Thoracic aorta (tissue), 2 donors: ENCODE measurements around the gene GOLGA1. TPM values are rescaled to one million over a fixed set of nuclear protein-coding genes. Genes with fewer than 3 reads are reported as not detected.
"Not testable (repeated sequence)": the region's sequence is repeated elsewhere in the genome, so short reads cannot be mapped to it uniquely, and the experiment has no call there.

ENCODE experiments used
- ATAC-seq: fragments of 150-250 bp; one replicate; pipeline ENCODE4 v1.8.0; 2017; ENCODE audit warnings: low read depth; ENCODE audit not compliant: insufficient number of reproducible peaks, low FRiP score
- DNase-seq: peaks from one replicate; pipeline ENCODE4 v3.0.0-alpha.2; 2020; ENCODE audit warnings: low spot score
- H3K27ac ChIP-seq, 2 donors: fragments of 200-600 bp; sonication (generic); 1 replicate in 1 of 2; 2 replicates in 1 of 2; pipeline ENCODE4 v1.5.1; 2016; ENCODE audit warnings: mild to moderate bottlenecking in 2 of 2, moderate library complexity in 2 of 2
- H3K27me3 ChIP-seq: fragments of 200-600 bp; sonication (generic); replicated peaks from 2 replicates; pipeline ENCODE4 v1.6.0; 2016; ENCODE audit warnings: mild to moderate bottlenecking; ENCODE audit not compliant: insufficient read depth
- H3K36me3 ChIP-seq: fragments of 200-600 bp; sonication (generic); one replicate; pipeline ENCODE4 v1.5.1; 2016
- H3K4me1 ChIP-seq, 2 donors: fragments of 200-600 bp; sonication (generic); 1 replicate in 1 of 2; 2 replicates in 1 of 2; pipeline versions ENCODE4 v1.5.1 to v1.6.0; 2016; ENCODE audit warnings: low read depth in 2 of 2, mild to moderate bottlenecking in 1 of 2; ENCODE audit not compliant: control insufficient read depth in 1 of 2
- H3K4me3 ChIP-seq: fragments of 200-600 bp; sonication (generic); 2 replicates; pipeline ENCODE4 v1.5.1; 2016; ENCODE audit warnings: mild to moderate bottlenecking
- H3K9me3 ChIP-seq: fragments of 200-600 bp; sonication (generic); 2 replicates; pipeline ENCODE4 v1.5.1; 2016
- total RNA-seq, 2 donors: library from RNA; depleted of rRNA; stranded (reverse); fragments of >200 nt; gene quantifications; one replicate each; pipeline versions ENCODE4 v1.1.0 to v1.2.3, GENCODE V29; 2016
- TF ChIP-seq, protein P1 (sequence below): fragments of 200-600 bp; sonication (generic); IDR thresholded peaks from one replicate; pipeline ENCODE4 v1.5.1; 2019; ENCODE audit warnings: antibody characterized with exemption

Gene GOLGA1
- total RNA-seq, 2 donors from 2014 or later, result 11.6 to 22.2 TPM

DNA sequence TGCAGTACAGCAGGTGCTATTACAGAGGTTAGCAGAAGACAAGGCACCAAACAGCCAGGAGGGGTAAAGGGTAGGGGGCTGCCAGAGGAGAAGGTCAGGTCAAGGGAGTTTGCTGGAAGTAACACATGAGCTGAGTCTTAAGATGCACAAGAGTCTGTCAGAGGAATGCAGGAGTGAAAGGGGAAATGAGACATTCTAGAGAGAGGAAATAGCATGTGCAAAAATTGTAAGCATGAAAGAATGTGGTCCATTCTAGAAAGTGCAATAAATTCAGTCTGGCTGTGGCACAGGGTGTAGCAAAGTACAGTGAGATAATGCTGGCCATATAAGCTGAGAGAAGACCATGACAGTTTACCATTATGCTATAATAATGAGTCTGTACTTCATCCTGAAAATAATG is 6.6 kb downstream of the GOLGA1 start:
- no peaks in the 10 kb centered on the region for H3K27me3 ChIP-seq
- no peaks in the 10 kb centered on the region for H3K9me3 ChIP-seq
- H3K4me1 ChIP-seq, result no peaks in the 10 kb centered on the region
- TF ChIP-seq, protein P1, sequence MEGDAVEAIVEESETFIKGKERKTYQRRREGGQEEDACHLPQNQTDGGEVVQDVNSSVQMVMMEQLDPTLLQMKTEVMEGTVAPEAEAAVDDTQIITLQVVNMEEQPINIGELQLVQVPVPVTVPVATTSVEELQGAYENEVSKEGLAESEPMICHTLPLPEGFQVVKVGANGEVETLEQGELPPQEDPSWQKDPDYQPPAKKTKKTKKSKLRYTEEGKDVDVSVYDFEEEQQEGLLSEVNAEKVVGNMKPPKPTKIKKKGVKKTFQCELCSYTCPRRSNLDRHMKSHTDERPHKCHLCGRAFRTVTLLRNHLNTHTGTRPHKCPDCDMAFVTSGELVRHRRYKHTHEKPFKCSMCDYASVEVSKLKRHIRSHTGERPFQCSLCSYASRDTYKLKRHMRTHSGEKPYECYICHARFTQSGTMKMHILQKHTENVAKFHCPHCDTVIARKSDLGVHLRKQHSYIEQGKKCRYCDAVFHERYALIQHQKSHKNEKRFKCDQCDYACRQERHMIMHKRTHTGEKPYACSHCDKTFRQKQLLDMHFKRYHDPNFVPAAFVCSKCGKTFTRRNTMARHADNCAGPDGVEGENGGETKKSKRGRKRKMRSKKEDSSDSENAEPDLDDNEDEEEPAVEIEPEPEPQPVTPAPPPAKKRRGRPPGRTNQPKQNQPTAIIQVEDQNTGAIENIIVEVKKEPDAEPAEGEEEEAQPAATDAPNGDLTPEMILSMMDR, result no peak
- peaks cover 27% of the 10 kb centered on the region for H3K36me3 ChIP-seq
- DNase-seq, result no peak
- no peak overlapping the region for H3K4me3 ChIP-seq
- ATAC-seq, result no peak
- no peak overlapping the region for H3K27ac ChIP-seq

DNA sequence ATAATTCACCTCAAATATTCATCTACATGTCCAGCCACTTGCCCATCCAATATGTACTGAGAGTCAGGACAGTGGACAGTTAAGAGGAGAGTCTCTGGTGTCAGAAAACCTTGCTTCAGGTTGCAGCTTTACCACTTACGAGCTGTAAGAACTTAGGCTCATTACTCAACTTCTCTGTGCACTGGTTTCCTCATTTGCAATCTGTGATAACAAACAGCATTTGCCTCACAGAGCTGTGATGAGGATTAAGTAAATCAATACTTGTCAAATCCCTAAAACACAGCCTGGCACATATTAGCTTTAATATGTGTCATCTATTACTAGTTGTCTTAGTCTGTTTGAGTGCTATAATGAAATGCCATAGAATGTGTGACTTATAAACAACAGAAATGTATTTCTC is 8.6 kb downstream of the GOLGA1 start:
- TF ChIP-seq, protein P1, result no peak
- no peaks in the 10 kb centered on the region for H3K9me3 ChIP-seq
- no peak overlapping the region for H3K27ac ChIP-seq
- no peak overlapping the region for H3K4me3 ChIP-seq
- peaks cover 31% of the 10 kb centered on the region for H3K36me3 ChIP-seq
- DNase-seq (no peak), ATAC-seq (no peak)
- no peaks in the 10 kb centered on the region for H3K27me3 ChIP-seq
- no peaks in the 10 kb centered on the region for H3K4me1 ChIP-seq

DNA sequence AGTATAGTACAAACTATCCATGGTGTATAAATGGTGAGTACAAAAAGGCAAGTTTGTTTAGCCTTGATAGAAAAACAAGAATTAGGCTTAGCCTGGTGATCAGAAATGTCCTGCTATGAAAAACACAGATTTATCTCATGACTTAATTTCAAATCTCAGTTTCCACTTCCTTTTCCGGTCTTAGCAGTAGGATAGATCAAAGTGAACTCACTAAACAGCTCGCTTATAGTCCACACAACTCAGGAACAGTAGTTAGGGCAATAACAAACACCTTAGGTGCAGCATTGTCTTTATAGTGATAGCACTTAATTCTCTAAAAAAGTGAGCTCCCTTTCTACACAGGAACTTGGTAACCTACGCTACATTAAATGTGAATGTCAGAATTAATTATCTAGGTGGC is 11.4 kb downstream of the GOLGA1 start:
- Histone ChIP-seq H3K36me3 (peaks cover 41% of the 10 kb centered on the region), H3K4me3 (no peak overlapping the region), H3K4me1 (no peaks in the 10 kb centered on the region), H3K9me3 (no peaks in the 10 kb centered on the region), H3K27me3 (no peaks in the 10 kb centered on the region), H3K27ac (no peak overlapping the region)
- DNase-seq (no peak), ATAC-seq (no peak)
- TF ChIP-seq, protein P1, result no peak

DNA sequence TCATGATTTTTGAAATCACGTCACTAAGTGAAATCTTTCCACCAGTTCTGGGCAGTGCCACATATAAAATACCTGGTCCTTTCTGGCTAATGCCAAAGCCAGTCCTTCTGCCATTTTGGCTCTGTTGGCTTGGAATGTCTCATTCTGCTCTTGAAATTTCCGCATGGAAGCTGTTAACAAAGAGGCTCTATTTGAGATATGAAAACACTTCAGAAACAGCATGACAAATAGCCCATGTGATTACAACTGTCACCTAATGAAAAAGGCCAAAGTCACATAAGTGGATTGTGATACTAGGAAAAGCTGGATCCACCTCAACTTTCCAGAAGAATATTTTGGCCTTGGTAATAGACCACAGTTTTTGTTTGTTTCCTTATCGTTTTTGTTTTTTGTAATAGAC is 12.8 kb downstream of the GOLGA1 start:
- TF ChIP-seq, protein P1, result no peak
- H3K4me3 ChIP-seq, result no peak overlapping the region
- ATAC-seq (no peak), DNase-seq (no peak)
- H3K4me1 ChIP-seq, result no peaks in the 10 kb centered on the region
- no peak overlapping the region for H3K27ac ChIP-seq
- H3K27me3 ChIP-seq, result no peaks in the 10 kb centered on the region
- H3K9me3 ChIP-seq, result no peaks in the 10 kb centered on the region
- H3K36me3 ChIP-seq, result peaks cover 33% of the 10 kb centered on the region

DNA sequence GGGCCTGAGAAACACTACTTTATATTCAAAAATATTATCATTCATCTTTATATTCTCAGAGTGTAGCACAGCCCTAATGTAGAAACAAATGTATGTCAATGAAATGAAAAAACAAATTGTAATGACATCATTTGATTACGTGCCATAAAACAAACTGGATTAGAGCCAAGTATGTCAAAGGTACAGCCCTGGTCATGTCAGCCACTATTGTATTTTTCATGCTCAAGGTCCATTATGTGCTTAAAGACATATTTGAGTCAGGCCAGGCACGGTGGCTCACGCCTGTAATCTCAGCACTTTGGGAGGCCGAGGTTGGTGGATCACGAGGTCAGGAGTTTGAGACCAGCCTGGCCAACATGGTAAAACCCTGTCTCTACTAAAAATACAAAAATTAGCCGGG is 20.5 kb downstream of the GOLGA1 start:
- not testable (repeated sequence) for H3K27ac ChIP-seq, H3K9me3 ChIP-seq, H3K27me3 ChIP-seq, DNase-seq, ATAC-seq, H3K4me1 ChIP-seq, H3K4me3 ChIP-seq
- H3K36me3 ChIP-seq, result peaks cover 49% of the 10 kb centered on the region

DNA sequence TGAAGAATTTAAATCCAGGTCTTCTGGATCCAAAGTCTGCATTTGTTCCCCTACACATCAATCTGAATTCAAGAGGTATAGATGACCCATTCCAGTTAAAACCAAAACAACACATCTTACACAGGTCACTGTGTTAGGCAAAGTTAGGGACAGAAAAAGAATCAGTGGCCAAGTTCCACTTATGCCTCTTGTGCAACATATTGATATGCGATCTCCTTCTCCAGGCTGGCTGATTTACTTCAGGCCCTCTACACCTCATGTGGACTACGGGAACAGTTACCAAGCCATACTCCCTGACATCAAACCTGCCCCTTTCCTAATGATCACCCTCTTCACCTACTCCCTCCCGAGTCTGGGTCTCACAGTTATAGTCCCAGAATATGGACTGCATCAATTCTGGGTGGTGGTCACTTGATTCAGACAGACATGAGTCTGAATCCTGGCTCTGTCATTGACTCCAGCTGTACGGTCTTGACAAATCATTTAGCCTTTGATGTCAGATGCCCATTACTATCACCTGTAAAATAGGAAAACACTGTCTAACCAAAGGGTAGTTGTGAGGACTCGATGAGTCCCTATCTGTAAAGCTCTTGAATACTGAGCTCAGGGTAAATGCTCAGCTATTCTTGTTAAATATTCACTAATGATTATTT is 26.0 kb downstream of the GOLGA1 start:
- ATAC-seq, result no peak
- H3K9me3 ChIP-seq, result no peaks in the 10 kb centered on the region
- no peak overlapping the region for H3K27ac ChIP-seq
- no peak overlapping the region for H3K4me3 ChIP-seq
- TF ChIP-seq, protein P1, result no peak
- DNase-seq, result no peak
- H3K36me3 ChIP-seq, result peaks cover 36% of the 10 kb centered on the region
- H3K4me1 ChIP-seq, result no peaks in the 10 kb centered on the region
- H3K27me3 ChIP-seq, result no peaks in the 10 kb centered on the region
